HG02798 (cell line): ENCODE measurements around the gene WDFY4.

Experiments used
- ATAC-seq: cut with Tn5 transposase; IDR thresholded peaks from one replicate; pipeline ENCODE4 v1.9.1; 2021; ENCODE audit warnings: mild to moderate bottlenecking; ENCODE audit not compliant: unreplicated experiment, poor library complexity

The WDFY4 gene

GRCh38 chr10:48685731-48686130 lies 1.1 kb downstream of the WDFY4 start:
- ATAC-seq = no peak

DNA sequence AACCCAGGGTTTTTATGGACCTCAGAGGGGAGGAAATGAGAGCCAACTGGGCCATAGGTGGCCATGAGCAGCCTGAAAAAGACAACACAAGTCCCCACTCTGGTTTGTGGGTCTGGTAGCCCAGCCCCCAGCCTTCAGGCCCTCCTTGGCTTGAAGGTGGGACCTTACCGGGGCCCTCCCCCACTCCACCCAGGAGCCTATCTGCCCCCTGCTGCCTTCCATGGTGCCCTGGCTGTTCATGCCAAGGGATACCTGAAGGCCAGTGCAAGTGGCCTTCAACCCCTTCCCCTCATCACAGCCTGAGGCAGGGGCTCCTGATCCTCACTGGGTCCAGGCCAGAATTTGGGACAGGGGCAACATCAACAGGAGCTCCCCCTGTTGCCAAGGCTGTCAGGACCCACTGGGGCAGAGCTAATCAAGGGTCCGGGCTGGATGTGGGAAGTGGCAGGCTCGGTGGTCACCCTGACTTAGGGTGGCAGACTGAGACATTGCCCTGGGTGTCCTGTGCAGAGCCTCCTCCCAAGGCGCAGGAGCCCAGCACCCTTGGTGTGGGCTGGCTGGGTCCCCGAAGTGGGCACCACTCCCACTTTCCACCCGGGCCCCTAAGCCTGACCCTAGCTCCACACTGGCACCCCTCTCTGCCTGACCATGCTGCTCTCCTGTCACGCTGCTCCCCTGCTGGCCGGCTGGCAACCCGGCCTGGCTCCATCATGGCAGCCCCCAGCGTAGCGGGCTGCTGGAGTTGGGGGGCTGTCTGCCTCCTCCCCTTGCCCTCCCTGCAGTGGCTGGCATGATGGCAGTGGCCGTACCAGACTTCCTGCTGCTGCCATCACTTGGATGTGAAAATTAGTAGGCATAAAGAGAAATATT lies 6.4 kb downstream of the WDFY4 start:
- no peak for ATAC-seq

DNA sequence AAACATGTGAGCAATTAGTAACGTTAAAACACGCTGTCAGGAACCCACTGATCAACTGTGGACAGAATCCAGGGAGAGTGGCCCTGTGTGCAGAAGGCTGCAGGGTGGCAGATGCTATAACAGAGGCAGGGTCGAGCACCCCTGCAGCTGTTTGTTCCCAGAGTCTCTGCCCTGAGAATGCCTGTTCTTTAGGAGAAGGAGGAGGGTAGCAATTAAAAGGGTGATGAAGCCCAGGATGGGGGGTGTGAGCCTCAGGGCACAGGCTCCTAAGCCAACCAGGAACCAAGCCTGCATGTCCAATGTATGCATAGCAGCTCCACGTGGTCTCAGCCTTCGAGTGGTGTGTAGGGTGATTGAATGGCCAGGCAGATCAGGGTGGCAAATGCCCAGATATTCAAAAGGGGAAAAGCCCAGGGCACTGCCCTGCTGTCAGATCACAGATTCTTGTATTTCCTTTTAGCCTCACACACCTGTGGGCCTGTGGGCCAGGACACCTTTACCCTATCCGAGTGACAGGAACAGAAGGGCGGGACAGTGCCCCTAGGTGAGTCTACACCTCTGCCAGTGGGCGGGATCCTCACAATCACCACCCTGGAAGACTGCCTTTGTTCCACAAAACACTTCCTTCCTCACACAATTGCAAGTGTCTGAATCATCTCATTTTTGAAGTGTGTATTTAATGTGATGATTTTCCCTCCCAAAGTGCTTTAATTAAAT lies 7.3 kb downstream of the WDFY4 start:
- ATAC-seq = no peak

- ATAC-seq = no peak
Observed at GRCh38 chr10:48692748-48693147, 8.1 kb downstream of the WDFY4 start.

DNA sequence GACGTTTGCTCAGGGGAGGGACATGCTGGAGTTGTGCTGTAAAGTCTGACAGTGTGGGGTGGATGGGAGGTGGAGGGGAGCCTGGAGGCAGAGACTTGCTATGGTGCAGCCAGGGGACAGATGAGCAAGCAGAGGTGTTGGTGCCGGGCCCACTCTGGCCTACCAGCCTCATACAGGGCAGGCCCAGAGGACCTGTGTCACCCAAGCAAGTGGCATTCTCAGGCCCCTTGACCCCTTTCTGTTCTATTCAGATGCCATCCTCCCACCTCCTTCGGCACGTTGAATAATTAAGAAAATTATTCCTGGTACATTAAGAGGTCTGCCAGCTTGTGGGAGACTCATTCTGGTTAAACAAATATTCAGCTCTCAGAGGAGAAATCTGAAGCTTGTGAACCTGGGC lies 8.5 kb downstream of the WDFY4 start:
- no peak for ATAC-seq

DNA sequence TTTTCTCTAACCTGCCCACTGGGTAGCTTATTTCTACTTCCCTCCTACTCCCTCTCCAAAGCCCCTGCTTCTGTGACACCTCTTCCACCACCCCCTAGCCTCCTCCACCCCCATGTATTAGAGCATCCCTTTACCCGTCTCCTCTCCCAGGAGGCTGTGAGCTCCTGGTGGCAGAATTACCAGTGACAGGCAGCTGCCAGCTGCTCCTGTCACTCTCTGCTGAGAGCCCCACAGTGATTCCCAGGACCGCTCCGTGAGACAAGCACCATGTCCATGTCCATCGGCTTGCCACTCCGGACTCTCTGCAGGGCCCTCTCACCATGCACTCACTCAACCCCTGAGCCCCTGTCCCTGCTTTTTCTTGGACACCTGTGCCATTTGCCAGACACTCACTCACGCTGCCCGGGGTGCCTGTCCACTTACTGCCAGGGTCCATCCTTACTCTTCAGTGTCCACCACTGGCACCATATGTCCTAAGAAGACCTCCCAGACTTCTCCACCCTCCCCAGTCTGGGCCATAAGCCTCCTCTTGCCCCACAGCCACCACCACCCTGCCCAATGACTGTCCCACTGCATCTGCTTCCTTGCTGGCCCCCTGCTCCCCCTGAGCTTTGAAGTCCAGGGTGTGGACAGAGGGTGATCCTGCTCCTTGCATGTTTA lies 9.8 kb downstream of the WDFY4 start:
- no peak for ATAC-seq

- ATAC-seq = no peak
Observed at GRCh38 chr10:48695636-48696534, 11.2 kb downstream of the WDFY4 start.

DNA sequence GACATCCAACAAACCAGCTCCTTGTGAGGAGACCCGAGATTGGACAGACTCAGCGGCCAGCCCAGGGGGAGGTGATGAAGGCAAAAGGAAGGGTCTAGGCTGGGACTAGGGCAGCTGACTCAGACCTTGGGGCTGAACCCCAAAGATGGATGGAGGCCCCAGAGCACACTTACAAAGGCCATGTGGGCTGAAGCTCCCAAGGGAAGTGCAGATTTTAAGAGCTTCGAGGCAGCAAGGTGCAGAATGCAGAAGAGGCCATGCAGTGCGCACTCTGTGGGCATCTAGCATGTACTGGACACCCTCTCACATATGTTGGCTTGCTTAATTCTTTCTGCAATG lies 11.8 kb downstream of the WDFY4 start:
- ATAC-seq = no peak

- no peak for ATAC-seq
Observed at GRCh38 chr10:48697091-48697490, 12.4 kb downstream of the WDFY4 start.

GRCh38 chr10:48697821-48698764 lies 13.4 kb downstream of the WDFY4 start:
- ATAC-seq = no peak

- peak; percentile 55 for ATAC-seq
Observed at GRCh38 chr10:48699011-48699627, 14.4 kb downstream of the WDFY4 start.

- ATAC-seq = no peak
Observed at GRCh38 chr10:48700071-48700470, 15.4 kb downstream of the WDFY4 start.

DNA sequence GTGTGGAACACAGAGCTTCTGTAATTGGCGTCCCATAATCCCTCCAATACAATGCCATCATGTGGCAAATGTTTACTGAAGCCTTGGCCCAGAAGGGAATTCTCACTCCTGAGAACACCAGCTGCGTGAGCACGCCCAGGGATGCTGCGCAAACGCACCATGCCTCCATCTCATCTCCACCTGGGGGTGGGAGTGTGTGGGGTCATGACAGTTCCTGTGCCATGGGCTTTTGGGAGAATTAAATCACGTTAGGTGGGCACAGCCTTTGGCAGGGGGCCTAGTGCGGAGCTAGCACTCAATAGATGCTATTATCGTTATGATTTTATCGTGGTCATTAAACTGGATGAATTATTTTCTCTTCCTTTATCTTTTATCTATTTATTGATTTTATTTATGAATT lies 15.8 kb downstream of the WDFY4 start:
- ATAC-seq = no peak

DNA sequence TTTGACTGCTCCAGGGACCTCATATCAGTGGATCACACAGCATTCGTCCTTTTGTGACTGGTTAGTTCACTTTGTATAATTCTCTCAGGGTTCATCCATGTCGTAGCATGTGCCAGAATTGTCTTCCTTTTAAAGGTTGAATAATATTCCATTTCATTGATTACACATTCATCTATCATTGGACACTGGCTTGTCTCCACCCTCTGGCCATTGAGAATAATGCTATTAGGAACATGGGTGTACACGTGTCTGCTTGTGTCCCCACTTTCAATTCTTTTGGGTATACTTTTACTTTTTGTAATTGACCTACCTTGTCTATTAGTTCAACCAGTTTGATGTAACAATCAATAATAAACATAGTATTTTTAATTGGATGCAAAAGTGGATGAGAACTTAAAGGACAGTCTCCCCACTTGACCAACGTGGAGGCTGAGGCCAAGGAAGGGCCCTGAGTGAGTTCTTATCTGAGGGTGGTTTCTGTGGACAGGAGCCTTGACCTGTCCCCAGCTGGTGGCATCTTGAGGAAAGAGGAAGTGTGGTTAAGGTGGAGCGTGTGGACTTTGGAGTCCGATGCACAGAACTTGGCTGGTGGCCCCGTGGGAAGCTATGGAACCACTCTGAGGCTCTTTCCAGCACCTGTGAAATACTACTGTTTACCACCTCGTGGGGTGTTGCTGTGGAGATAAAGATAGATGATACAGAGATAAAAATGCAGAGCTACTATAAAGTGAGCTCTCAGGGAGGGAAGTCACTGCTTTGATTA lies 16.6 kb downstream of the WDFY4 start:
- ATAC-seq = no peak

GRCh38 chr10:48701941-48702340 lies 17.3 kb downstream of the WDFY4 start:
- ATAC-seq = no peak

DNA sequence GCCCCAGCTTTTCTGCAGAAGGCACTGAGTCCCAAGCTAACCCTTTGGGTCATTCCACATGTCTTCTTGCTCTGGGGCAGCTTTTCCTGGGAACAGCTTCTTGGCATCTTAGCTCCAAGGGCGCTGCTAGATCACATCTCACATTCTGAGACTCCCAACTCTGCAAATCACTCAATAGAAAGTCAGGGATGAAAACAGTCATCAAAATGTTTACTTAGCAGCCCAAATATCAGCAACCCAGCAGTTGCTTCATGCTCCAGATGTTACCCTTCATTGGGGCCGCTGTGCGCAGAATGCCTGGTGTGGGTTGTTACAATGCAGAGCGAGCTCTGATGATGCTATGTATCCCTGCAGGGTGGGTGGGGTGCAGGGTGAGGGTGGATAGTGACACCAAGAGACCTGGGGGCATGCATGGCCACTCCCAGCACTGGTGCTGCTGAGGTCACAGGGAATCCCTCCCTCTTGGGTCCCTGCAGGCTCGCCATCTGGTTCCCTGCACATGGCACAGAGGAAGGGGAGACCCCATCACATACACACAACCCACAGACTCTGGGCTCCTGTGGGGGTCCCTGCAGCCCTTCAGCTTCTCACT lies 19.0 kb downstream of the WDFY4 start:
- no peak for ATAC-seq

DNA sequence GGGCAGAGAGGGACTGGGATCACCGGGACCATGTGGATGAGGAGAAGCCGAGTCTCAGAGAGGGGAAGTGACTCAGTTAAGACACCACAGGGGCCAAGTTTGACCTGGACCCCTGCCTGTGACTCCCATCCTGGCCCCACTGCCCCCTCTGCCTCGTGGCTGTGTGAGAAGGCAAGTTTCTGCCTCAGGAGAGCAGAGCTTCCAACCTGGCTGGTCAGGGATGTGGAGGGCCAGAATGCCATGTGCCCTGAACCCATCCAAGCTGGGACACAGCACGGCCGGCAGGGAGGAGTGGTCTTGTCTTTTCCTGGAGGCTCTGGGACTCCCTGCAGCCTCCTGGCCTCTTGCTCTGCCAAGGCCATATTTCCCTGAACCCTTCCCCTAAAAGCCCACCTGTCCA lies 19.5 kb downstream of the WDFY4 start:
- no peak for ATAC-seq
